Brain pericyte (primary cell): ENCODE measurements around the gene DHRS7C.

Experiments used
- DNase-seq: peaks from one replicate; pipeline ENCODE4 v3.0.0-alpha.2; 2012; ENCODE audit warnings: low read depth, low spot score

DHRS7C gene, protein sequence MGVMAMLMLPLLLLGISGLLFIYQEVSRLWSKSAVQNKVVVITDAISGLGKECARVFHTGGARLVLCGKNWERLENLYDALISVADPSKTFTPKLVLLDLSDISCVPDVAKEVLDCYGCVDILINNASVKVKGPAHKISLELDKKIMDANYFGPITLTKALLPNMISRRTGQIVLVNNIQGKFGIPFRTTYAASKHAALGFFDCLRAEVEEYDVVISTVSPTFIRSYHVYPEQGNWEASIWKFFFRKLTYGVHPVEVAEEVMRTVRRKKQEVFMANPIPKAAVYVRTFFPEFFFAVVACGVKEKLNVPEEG

DNA sequence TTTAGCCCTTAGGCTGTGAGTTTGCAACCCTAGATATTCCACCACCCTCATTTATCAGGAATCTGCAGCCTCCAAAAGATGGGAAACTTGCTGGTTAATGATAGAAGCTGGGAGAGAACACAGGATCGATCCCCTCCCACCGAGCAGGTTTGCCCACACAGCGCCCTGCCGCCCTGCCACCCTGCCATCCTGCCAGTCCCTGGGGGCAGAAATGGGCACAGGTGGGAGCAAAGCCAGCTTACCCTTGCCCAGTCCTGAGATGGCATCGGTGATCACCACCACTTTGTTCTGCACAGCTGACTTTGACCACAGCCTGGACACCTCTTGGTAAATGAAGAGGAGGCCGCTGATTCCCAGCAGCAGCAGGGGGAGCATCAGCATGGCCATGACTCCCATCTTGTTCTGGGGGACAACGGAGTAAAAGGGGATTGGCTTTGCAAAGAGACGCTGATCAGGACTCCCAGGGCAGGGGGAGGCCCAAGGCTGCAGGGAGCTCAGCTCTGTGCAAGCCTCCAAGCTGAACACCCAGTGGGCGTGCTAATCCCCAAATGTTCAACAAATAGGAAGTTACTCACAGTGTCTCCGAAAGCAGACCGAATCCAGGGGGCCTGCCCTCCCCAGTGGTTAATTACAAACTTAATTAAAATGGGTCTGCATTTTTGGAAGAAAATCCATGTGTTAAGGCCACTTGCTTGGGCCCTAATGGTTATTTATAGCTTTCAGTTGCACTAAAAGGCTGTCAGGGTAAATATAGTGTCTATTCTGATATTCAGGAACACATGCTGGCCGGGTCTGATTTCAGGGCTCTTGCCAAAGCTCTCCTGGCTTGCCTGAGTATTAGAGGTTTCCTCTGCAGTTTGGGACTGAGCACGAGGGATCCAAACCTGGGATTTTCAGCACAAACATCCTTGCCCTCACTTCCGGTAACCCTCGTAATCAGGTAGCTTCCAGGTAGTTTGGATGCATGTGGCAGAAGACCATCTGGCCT, at the start of gene DHRS7C:
Gene DHRS7C (minus strand): TSS at position 704 of the 988 bp plus-strand sequence. CDS start 308 bp downstream, at position 396.
- no peak for DNase-seq

DNA sequence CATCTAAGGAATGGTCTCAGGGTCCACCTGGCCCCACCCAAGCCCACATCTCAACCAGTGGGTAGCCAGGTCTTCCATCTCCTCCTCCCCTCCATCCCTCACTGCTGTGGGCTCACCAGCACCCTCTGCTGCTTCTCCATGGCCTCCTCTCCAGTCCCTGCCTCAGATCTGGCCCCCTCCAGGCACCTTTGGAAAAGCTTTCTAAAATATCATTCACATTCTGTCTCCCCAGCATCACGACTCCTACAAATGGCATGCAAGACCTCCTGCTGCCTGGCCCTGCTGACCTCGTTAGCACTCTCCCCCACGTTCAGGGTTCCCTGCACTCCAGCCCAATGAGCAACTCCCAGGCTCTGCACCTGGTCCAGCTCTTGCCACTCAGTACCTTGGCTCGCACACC, 48.0 kb upstream of the DHRS7C start:
- DNase-seq = no peak

DNA sequence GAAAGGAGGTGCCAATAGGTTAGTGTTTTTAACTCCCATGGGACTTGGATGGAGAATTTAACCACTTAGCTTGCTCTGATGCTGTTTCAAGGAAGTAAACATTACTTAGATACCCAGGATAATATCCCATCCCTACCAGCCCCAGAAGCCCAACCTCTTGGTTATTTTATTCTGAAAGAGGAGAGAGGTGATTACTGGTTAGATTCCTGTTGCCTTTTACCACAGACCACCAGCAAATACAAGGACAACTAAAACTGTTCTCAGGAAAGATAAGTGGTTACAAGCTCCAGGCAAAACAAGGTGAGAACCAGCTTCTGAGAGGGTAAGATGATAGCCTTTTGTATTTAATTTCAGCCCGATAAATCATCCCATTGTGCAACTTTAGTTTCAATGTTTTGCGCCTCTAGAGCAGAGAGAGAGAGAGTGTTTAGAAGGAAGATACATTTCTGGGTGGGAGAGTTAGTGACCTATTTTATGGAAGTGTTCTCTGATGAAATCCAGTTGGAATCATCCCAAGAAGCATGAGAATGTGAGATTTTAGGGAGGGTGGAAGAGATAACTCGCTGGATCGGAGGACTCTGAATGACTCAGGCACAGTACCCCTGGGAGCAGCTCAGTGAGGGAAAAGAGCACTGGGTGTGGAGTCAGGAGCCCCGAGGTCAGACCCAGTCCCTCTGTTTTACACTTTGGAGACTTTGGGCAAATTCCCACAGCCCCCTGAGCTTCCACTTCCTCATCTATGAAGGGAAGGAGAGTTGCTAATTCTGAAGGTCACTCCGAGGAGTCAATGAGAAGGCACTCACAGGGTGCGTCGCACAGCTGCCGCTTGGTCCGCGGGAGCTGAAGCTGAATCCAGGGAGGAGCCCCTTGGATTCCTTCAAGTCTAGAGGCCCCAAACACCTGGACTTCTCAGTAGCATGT, 46.4 kb upstream of the DHRS7C start:
- no peak for DNase-seq

DNA sequence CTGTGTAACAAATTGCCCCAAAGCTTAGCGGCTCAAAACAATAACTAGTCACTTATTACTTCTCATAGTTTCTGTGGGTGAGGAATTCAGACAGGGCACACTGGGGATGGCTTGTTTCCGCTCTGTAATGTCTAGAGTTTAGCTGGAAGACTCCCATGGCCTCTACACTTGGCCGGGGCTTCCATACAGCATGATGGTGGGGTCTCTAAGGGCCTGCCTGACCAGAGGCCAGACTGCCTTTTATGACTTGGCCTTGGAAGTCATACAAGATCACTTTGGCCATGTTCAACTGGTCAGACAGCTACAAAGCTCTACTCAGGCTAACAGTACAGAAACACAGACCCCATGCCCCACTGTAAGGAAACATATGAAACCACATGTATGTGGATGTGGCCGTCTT, 42.5 kb upstream of the DHRS7C start:
- DNase-seq = no peak

DNA sequence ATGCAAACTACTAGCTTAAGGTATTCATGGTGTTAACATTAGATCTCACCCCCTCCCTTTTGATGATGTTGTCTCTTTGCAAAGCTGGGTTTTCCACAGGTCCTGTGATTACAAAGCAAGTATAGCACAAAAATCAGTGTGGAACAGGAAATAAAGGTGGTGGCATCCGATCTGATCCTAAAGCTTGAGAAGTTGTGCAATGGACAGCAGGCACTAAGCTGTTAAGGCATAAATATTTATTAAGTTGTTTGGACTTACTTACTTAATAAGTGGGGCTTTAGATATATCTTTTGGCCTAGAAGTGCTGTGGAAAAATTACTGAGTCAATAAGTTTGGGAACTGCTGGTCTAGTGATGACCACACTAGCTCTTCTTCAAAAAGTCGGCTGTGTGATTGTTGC, 39.3 kb upstream of the DHRS7C start:
- no peak for DNase-seq

DNA sequence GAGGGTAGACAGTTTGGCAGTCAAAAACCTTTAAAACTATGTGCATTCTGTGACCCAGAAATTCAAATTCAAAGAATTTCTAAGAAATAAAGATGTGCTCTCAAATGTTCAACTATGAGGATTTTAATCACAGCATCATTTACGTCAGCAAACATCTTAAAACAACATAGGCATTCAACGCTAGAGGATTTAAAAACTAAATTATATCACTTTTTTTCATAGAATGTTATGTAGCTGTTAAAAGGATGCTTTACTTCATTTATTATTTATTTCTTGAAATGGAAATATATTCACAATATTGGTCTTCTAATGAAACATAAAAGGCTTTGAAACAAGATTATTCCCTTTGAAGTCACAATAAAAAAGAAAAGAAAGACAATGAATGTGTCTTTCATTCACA, 38.0 kb upstream of the DHRS7C start:
- DNase-seq = no peak

DNA sequence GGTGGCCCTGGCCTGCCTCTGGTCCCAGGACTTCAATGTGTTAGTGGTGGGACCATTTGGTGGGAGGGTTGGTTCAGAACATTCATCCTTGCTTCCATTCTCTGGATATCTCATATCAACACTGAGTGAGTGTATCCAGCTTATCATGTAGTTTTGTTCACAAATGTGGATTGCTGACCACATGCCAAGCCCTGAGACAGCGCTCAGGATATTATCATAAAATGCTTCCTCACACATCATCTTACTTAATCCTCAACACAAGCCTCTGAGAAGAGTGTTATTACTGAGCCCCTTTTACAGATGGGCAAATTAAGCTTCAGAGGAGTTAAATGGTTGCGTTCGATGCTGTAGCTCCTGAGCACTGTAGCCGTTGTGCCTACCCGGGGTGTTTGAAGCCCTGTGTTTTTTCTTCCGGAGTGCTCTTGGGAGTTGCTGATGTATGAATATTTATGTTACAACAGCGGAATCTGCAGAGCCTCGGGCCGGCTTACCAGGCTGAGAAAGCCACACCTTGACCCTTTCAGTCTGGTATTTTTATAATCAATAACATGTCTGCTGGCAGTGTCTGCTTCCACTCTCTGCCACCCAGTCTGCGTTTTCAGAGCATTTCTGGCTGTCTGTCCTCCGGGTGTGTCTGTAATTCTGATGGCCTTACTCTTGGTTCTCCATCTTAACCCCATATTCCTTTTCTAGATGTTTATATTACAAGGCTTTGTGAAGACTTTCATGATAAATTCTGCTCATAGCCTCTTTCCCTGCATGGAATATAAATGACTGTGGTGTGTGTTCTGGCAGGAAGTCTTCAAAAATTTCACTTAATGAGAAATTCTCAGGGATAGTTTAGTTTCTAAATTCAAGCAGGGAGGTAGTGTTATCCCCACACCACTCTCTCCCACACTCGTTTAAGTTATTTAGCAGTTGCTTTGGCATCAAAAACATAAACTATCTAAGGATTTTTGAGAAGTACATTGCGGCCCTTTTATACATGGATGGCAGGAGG, 37.2 kb upstream of the DHRS7C start:
- DNase-seq = no peak

DNA sequence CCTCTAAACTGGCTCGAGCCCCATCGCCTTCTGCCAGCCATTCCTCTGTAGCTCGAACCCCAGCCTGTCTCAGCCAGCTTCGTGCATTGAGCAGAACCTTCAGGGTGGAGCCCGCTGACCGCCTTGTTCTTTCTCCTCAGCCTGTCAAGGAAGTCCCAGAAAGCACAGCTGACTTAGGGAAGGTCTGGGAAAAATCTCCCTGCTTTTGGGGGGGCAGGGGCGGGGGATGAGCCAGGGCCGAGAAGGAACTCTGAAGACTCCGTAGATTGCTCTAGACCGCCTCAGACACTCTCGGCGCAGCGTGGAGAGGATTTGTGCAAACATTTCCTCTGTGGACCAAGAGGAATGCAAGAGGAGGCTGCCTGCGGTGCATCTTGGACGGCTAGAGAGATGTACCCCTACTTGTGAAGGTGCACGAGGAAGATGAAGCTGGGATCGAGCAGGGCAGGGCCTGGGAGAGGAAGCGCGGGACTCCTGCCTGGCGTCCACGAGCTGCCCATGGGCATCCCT, 34.3 kb upstream of the DHRS7C start, which contains the start of gene GLP2R:
Gene GLP2R (plus strand): TSS at position 284 of the 510 bp plus-strand sequence. CDS start 140 bp downstream, at position 424.
- DNase-seq = no peak

DNA sequence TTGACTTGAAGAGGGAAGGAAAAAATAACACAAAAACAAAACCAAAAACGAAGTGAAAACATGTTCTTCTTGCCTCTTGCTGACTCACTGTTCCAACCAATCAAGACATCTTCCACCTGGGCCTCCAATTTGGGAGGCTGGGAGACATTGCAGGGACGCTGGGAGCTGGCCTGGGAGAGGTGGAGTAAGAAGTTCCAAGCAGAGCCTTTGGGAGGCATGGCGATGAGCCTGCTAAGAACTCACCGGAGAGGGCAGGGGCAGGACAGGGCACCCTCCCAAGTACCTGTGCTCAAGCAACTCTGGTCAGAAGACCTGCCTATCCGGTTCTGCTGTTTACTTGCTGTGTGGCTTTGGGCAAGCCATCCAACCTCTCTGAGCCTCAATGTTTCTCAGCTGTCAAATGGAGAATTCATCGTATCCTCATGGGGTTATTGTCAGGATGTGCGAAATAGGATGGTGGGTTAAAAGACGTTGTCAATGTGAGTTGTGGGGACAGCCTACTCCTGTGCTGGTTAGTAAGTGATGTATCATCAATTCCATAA, 33.5 kb upstream of the DHRS7C start:
- DNase-seq = no peak

DNA sequence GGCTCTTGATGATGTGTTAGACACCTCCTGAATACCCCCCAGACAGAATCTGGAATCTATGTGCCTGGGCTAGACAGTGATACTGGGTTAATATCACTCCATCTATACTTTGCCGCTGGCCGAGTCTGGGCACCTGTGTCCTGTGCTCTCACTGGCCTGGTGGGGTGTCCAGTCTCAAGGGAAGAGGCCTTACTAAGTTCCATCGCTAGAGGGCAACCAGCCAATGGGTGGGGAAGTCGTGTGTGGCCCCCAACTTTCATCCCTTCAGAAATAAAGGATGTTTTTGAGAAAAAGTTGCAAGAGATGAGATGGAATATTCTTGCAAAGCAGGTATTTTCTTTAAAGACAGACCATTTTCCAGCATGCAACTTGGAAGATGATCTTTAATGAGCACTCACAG, 32.7 kb upstream of the DHRS7C start:
- no peak for DNase-seq

DNA sequence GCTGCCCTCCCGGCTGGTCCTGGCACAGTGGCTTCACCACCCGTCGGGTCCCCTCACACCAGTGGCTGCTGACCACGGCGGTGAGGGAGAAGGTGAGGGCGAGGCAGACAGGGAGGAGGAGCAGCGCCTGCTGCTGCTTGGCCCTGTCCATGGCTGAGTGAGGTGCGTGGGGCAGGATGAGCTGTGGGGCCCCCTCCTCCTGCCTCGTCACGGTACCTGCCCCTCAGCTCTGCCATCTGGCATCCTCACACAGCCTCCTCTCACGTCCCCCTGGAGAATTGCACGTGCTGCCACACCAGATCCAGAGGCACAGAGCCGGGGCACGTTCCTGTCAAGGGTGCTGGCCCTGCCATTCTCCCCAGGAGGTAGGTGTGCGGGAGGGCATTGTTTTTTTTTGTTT, 30.5 kb upstream of the DHRS7C start, which contains the start of gene GSG1L2:
Gene GSG1L2 (minus strand): TSS at position 159 of the 400 bp plus-strand sequence. CDS start 8 bp downstream, at position 151.
- DNase-seq = no peak

DNA sequence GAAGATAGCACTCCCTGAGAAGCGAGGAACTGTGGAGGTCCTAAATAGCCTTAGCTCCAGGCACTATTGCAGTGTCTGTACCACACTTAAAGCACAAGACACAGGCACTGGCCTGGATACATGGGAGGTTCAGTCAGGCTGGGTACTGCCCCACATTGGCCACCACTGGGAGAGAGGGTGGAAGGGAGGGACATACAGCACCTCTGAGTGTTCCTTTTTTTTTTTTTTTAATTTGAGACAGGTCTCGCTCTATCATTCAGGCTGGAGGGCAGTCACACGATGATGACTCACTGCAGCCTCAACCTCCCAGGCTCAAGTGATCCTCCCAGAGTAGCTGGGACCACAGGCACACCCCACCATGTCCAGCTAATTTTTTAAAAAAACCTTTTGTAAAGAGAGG, 29.1 kb upstream of the DHRS7C start:
- no peak for DNase-seq

DNA sequence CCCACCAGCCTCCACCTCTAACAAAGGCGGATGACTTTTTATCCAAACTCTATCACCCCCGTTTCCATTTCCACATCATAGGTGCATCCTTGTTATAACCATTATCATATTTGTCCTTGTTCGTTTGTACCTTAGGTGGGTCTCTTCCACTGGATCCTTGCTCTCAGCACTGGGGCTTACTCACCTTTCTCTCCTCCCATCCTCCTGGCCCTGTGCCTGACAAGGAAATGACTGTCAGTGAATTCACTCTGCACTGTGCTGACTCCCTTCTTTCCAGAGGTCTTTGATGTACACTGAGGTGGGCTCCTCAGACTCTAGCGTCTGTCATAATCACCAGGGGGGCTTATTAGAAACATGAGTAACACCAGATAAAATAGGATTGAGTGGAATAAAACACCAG, 27.4 kb upstream of the DHRS7C start:
- DNase-seq = no peak

DNA sequence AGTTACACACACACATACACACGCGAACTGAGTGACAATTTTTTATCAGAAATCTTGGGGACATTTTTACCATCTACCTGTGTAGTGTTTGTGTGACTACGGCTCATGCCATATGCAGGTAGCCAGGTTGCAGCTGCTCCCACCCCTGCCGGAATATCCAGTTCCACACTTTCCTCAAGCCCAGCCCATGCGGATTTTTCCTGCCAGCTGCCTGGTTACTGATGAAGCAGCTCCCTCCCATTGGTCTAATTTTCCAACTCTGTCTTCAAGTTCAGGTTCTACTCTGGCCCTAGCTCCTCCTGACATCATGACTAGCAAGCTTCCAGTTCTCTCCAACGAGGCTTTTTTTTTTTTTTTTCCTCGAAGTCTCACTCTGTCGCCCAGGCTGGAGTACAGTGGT, 25.7 kb upstream of the DHRS7C start:
- DNase-seq = no peak

DNA sequence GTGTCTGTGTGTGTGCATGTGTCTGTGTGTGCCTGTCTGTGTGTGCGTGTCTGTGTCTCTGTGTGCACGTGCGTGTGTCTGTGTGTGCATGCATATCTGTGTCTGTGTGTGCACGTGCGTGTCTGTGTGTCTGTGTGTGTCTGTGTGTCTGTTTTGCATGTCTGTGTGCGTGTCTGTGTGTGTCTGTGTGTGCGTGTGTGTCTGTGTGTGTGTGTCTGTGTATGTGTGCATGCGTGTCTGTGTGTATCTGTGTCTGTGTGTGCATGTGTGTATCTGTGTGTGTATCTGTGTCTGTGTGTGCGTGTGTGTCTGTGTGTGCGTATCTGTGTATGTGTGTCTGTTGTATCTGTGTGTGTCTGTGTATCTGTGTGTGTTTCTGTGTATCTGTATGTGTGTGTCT, 25.1 kb upstream of the DHRS7C start:
- DNase-seq = no peak

DNA sequence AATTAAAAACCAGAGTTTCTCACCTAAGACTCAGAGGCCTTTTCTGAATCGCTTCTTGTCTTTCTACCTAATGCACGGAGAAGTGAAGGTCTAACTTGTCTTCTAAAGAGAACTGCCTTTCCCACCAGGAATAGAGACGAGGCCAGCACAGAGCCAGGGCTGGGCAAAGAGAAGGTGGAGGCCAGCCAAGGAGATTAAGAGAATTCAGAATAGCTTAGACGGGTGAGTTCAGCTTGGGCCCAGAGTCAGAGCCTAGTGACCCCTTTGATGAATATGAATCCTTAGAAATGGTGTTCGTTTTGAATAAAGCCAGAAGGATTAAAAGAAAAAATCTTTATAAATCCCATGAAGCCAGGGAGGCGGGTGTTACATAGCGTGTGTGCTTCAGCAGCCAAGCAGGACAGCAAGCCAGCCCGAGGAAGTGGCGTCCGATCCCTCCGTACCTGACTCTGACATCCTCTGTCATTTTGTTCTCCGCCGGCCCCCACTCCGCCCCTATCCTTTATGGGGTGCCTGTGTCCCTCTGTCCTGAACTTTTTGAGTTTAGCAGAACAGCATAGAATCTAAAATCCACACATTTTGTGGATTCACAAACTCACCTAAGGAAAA, 23.0 kb upstream of the DHRS7C start:
- no peak for DNase-seq

DNA sequence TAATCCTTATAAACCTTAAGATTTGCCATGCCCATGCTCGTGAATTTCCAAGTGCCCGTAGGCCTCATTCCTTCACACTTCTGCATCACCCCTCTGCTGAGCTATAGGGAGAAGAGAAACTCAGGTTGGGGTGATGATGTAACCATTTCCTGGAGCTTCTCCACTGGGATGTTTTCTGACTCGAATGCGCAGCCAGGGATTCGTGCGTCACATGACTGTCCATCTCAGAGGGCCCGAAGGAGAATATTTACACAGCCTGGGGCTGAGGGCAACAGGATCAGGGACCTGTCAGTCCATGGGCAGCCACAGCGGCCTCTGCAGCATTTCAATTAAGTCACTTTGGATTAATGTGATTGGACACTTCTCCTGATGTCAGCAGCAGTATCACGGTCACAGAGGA, 21.8 kb upstream of the DHRS7C start:
- no peak for DNase-seq

DNA sequence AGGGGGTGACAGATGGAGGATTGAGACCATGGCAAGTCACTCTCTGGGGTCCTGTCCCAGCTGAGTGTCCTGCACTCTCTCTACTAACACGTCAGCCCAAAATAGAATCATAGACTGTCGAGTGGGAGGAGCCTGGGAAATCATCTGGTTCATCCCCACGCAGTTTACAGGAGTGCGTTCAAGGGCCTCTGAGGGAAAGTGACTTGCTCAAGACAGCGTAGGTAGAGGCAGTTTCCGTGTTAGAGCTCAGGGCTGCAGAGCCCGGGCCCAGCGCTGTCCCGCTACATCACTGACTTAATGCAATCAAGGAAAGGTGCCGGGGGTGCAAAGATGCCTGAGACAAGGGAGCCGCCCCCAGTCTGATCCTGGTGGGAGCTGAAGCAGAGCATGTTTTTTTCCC, 20.1 kb upstream of the DHRS7C start:
- DNase-seq = no peak

DNA sequence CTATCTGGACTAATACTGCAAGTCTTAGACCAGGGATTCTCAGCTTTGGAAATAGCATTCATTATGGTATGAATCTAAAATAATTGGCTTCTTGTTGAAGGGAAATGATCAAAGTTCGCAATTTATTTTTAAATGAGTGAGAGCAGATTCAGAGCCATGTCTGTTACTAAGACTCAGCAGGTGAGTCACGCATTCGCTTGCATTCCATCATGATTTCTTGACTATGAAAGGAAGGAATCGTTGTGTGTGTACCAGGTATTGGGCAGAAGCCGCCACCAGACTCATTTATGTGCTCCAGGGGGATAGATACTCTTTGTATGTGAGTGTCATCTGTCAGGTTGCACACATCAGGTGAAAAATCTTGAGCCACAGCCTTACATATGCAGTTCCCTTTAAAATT, 19.7 kb upstream of the DHRS7C start:
- no peak for DNase-seq
